WTC11 (cell line): ENCODE measurements around the gene COX4I1. TPM values are rescaled to one million over a fixed set of nuclear protein-coding genes. Genes with fewer than 3 reads are reported as not detected.
"Not testable (repeated sequence)": the region's sequence is repeated elsewhere in the genome, so short reads cannot be mapped to it uniquely, and the experiment has no call there.

Source experiments
- ATAC-seq: fragments of 200-7000 bp; cut with Tn5 transposase; 2 replicates; pipeline ENCODE4 v1.10.0; 2021; ENCODE audit warnings: mild to moderate bottlenecking, moderate library complexity
- CTCF ChIA-PET: fragments of 300-600 bp; sonication (Branson Sonifier 250); formaldehyde crosslinking; loops from one replicate; lab custom pipeline; 2021; ENCODE audit warnings: antibody characterized with exemption; lab: Charles Lee
- POLR2A ChIA-PET: fragments of 350-600 bp; sonication (Branson Sonifier 250); formaldehyde crosslinking; loops from one replicate; lab custom pipeline; 2021; ENCODE audit warnings: antibody characterized with exemption; lab: Charles Lee
- DNase-seq: peaks from one replicate; pipeline ENCODE4 v3.0.0; 2021; ENCODE audit warnings: low spot score
- H3K27ac Mint-ChIP-seq: 2 replicates; pipeline ENCODE4 v1.8.0; 2021; ENCODE audit warnings: mixed read lengths
- H3K27me3 Mint-ChIP-seq: 2 replicates; pipeline ENCODE4 v1.8.0; 2021; ENCODE audit warnings: low read depth, mild to moderate bottlenecking, moderate library complexity, mixed read lengths
- H3K36me3 Mint-ChIP-seq: 2 replicates; pipeline ENCODE4 v1.8.0; 2021; ENCODE audit warnings: mixed read lengths
- H3K4me1 Mint-ChIP-seq: 2 replicates; pipeline ENCODE4 v1.8.0; 2022; ENCODE audit warnings: mixed read lengths
- H3K4me3 Mint-ChIP-seq: 2 replicates; pipeline ENCODE4 v1.8.0; 2021; ENCODE audit warnings: mild to moderate bottlenecking, moderate library complexity, mixed read lengths
- H3K9me3 Mint-ChIP-seq: 2 replicates; pipeline ENCODE4 v1.8.0; 2021; ENCODE audit warnings: mixed read lengths
- ATF6 ChIP-seq: sonication (generic); formaldehyde crosslinking; IDR thresholded peaks from 2 replicates; pipeline ENCODE4 v1.8.1; 2023; ENCODE audit warnings: mild to moderate bottlenecking, missing genetic modification reagents
- CREB1 ChIP-seq: sonication (generic); formaldehyde crosslinking; IDR thresholded peaks from 2 replicates; pipeline ENCODE4 v1.8.0; 2023; ENCODE audit warnings: mild to moderate bottlenecking, missing genetic modification reagents
- E2F5 ChIP-seq: sonication (generic); formaldehyde crosslinking; IDR thresholded peaks from 2 replicates; pipeline ENCODE4 v1.8.1; 2022; ENCODE audit warnings: mild to moderate bottlenecking, moderate library complexity, missing genetic modification reagents
- FOXJ3 ChIP-seq: sonication (generic); formaldehyde crosslinking; IDR thresholded peaks from 2 replicates; pipeline ENCODE4 v1.9.0; 2021; ENCODE audit warnings: missing genetic modification reagents, mild to moderate bottlenecking, borderline replicate concordance
- FOXP4 ChIP-seq: sonication (generic); formaldehyde crosslinking; IDR thresholded peaks from 2 replicates; pipeline ENCODE4 v1.8.0; 2022; ENCODE audit warnings: mild to moderate bottlenecking, missing genetic modification reagents
- HMGXB4 ChIP-seq: sonication (generic); formaldehyde crosslinking; IDR thresholded peaks from 2 replicates; pipeline ENCODE4 v1.8.1; 2023; ENCODE audit warnings: mild to moderate bottlenecking, moderate library complexity, missing genetic modification reagents
- NFATC4 ChIP-seq: fragments of 250-450 bp; sonication (Bioruptor Pico); IDR thresholded peaks from 2 replicates; pipeline ENCODE4 v1.9.0; 2021; ENCODE audit warnings: mild to moderate bottlenecking
- OVOL2 ChIP-seq: fragments of 250-450 bp; sonication (Bioruptor Pico); IDR thresholded peaks from 2 replicates; pipeline ENCODE4 v1.9.0; 2021; ENCODE audit warnings: mild to moderate bottlenecking, borderline replicate concordance
- TEAD4 ChIP-seq: sonication (generic); formaldehyde crosslinking; IDR thresholded peaks from 2 replicates; pipeline ENCODE4 v1.8.0; 2022; ENCODE audit warnings: mild to moderate bottlenecking, missing genetic modification reagents
- ZNF219 ChIP-seq: sonication (generic); formaldehyde crosslinking; IDR thresholded peaks from 2 replicates; pipeline ENCODE4 v1.8.0; 2023; ENCODE audit warnings: missing genetic modification reagents, mild to moderate bottlenecking, borderline replicate concordance
- ZNF532 ChIP-seq: fragments of 250-450 bp; sonication (Bioruptor Pico); IDR thresholded peaks from 2 replicates; pipeline ENCODE4 v1.9.0; 2021; ENCODE audit warnings: mild to moderate bottlenecking, borderline replicate concordance
- total RNA-seq: library from RNA; stranded (reverse); gene quantifications from 3 replicates; pipeline ENCODE4 v1.2.3, GENCODE V29; 2021

COX4I1 gene
- total RNA-seq, 1 experiment from 2014 or later, result 618 TPM

- TF ChIP-seq FOXJ3 (CRISPR knock-in tag), result no peak
- TF ChIP-seq FOXP4 (CRISPR knock-in tag), result no peak
- no peak for TF ChIP-seq HMGXB4 (CRISPR knock-in tag)
- TF ChIP-seq ATF6 (CRISPR knock-in tag), result no peak
- TF ChIP-seq OVOL2, result no peak
- no peak for TF ChIP-seq ZNF219 (CRISPR knock-in tag)
- no peak for TF ChIP-seq E2F5 (CRISPR knock-in tag)
These were observed 36.6 kb downstream of the COX4I1 start (continued) for GRCh38 chr16:85835956-85836705.

GRCh38 chr16:85836706-85837582 is 37.4 kb downstream of the COX4I1 start:
- H3K27ac Mint-ChIP-seq, result no peak overlapping the region
- no peak overlapping the region for H3K4me3 Mint-ChIP-seq
- TF ChIP-seq NFATC4 (CRISPR knock-in tag), result no peak
- TF ChIP-seq TEAD4 (CRISPR knock-in tag), result no peak
- no peak for TF ChIP-seq ZNF532
- TF ChIP-seq CREB1 (CRISPR knock-in tag), result no peak
- no peak for TF ChIP-seq OVOL2

GRCh38 chr16:85837654-85838053 is 38.2 kb downstream of the COX4I1 start:
- H3K4me1 Mint-ChIP-seq, ATAC-seq, POLR2A ChIA-PET, H3K27ac Mint-ChIP-seq, H3K36me3 Mint-ChIP-seq, DNase-seq, H3K4me3 Mint-ChIP-seq: not testable (repeated sequence)
- Mint-ChIP-seq H3K9me3 (peaks cover 22% of the 10 kb centered on the region), H3K27me3 (peaks cover 11% of the 10 kb centered on the region; the same call in 1 of the 2 replicates)
- CTCF ChIA-PET, result interaction anchor here (10.4 kb wide), 1 partner anchor 17 kb away, joined by 67 read pairs; no protein-coding TSS in a partner anchor

More at GRCh38 chr16:85836706-85837582, 37.4 kb downstream of the COX4I1 start:
- ChIA-PET POLR2A (no interaction called here), CTCF (interaction anchor here (1.1 to 10.4 kb wide), 3 partner anchors 16 to 126 kb away, joined by 3 to 67 read pairs (median 3); no protein-coding TSS in a partner anchor)
- no peak for DNase-seq
- Mint-ChIP-seq H3K27me3 (peaks cover 17% of the 10 kb centered on the region), H3K36me3 (peaks cover 8% of the 10 kb centered on the region; the same call in 1 of the 2 replicates), H3K4me1 (no peaks in the 10 kb centered on the region), H3K9me3 (peaks cover 24% of the 10 kb centered on the region)
- no peak for ATAC-seq
